ENCODE data around the gene SUCNR1. TPM values are rescaled to one million over a fixed set of nuclear protein-coding genes. Genes with fewer than 3 reads are reported as not detected.
"Not testable (repeated sequence)": the region's sequence is repeated elsewhere in the genome, so short reads cannot be mapped to it uniquely, and the experiment has no call there.

SUCNR1 gene
- total RNA-seq, 4 donors from 2014 or later: 0.10 to 0.20 TPM; not detected in 2

DNA sequence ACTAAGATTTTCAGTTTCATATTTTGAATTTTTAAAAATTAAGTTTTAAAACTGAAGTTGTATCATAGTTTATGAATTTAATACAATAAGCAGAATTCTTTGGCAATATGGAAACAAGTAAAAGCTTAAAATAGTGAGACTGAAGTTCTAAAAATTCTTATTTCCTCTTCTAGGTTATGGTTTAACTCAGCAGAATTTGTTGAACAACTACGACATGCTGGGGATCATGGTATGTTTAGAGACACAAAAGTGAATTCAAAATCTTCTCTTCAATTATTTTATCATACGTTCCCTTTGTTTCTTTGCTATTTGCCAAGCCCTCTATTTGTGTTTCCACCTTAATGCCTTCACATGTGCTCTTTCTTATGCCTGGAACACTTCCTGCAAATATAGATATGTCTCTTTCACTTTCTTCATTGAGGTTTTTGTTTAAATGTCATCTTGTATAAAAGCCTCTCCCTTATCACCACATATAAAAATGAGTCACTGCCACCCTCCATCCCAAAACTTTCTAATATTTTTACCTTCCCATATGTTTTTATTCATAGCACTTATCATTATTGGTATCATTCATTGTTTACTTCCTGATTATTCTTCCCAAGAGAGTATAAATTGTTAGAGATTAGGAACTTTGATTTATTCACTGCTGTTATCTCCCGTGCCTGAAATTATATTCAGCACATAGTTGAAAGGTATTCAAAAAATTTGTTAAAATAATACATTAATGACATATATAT lies 6.4 kb downstream of the SUCNR1 start:
- Histone ChIP-seq H3K9me3 (no peaks in the 10 kb centered on the region), H3K36me3 (no peaks in the 10 kb centered on the region), H3K4me1 (no peaks in the 10 kb centered on the region), H3K4me3 (no peak overlapping the region), H3K27me3 (no peaks in the 10 kb centered on the region), H3K27ac (no peak overlapping the region)
- TF ChIP-seq POLR2A (IDR thresholded peaks at IDR 0.05): no peak
- TF ChIP-seq, protein P1, sequence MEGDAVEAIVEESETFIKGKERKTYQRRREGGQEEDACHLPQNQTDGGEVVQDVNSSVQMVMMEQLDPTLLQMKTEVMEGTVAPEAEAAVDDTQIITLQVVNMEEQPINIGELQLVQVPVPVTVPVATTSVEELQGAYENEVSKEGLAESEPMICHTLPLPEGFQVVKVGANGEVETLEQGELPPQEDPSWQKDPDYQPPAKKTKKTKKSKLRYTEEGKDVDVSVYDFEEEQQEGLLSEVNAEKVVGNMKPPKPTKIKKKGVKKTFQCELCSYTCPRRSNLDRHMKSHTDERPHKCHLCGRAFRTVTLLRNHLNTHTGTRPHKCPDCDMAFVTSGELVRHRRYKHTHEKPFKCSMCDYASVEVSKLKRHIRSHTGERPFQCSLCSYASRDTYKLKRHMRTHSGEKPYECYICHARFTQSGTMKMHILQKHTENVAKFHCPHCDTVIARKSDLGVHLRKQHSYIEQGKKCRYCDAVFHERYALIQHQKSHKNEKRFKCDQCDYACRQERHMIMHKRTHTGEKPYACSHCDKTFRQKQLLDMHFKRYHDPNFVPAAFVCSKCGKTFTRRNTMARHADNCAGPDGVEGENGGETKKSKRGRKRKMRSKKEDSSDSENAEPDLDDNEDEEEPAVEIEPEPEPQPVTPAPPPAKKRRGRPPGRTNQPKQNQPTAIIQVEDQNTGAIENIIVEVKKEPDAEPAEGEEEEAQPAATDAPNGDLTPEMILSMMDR (IDR thresholded peaks at IDR 0.05 in 4 of 5, conservative IDR thresholded peaks at IDR 0.05 in 1 of 5): no peak
- DNase-seq: no peak
- ATAC-seq: no peak
- intact Hi-C loops (cut with DNase I; ENCODE audit: low total_unique reads): no loop called here
- in situ Hi-C loops (cut with MboI; ENCODE audit: low sequenced_read_pairs in 4 of 4): no loop called here

DNA sequence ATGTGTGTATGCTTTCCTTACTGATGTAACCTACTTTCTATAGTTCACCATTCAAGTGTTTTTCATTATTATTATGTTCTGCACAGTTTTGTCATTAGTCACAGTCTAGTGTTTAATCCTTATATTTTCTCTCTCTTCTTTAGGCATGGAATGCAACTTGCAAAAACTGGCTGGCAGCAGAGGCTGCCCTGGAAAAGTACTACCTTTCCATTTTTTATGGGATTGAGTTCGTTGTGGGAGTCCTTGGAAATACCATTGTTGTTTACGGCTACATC lies 6.9 kb downstream of the SUCNR1 start:
- no peaks in the 10 kb centered on the region for H3K9me3 ChIP-seq
- no peaks in the 10 kb centered on the region for H3K4me1 ChIP-seq
- ATAC-seq (no peak), DNase-seq (no peak)
- H3K27ac ChIP-seq: no peak overlapping the region
- in situ Hi-C loops (cut with MboI; ENCODE audit: low sequenced_read_pairs in 4 of 4) (no loop called here), intact Hi-C loops (cut with DNase I; ENCODE audit: low total_unique reads) (no loop called here)
- no peaks in the 10 kb centered on the region for H3K27me3 ChIP-seq
- no peak for TF ChIP-seq POLR2A (IDR thresholded peaks at IDR 0.05)
- TF ChIP-seq, protein P1 (IDR thresholded peaks at IDR 0.05 in 4 of 5, conservative IDR thresholded peaks at IDR 0.05 in 1 of 5): no peak
- no peak overlapping the region for H3K4me3 ChIP-seq
- no peaks in the 10 kb centered on the region for H3K36me3 ChIP-seq

DNA sequence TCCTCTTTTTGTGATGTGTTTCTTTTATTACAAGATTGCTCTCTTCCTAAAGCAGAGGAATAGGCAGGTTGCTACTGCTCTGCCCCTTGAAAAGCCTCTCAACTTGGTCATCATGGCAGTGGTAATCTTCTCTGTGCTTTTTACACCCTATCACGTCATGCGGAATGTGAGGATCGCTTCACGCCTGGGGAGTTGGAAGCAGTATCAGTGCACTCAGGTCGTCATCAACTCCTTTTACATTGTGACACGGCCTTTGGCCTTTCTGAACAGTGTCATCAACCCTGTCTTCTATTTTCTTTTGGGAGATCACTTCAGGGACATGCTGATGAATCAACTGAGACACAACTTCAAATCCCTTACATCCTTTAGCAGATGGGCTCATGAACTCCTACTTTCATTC lies 7.7 kb downstream of the SUCNR1 start:
- H3K36me3 ChIP-seq: no peaks in the 10 kb centered on the region
- H3K9me3 ChIP-seq: no peaks in the 10 kb centered on the region
- no peaks in the 10 kb centered on the region for H3K4me1 ChIP-seq
- no peaks in the 10 kb centered on the region for H3K27me3 ChIP-seq
- no peak overlapping the region for H3K4me3 ChIP-seq
- intact Hi-C loops (cut with DNase I; ENCODE audit: low total_unique reads) (no loop called here), in situ Hi-C loops (cut with MboI; ENCODE audit: low sequenced_read_pairs in 4 of 4) (no loop called here)
- ATAC-seq (no peak), DNase-seq (no peak)
- TF ChIP-seq, protein P1 (IDR thresholded peaks at IDR 0.05 in 4 of 5, conservative IDR thresholded peaks at IDR 0.05 in 1 of 5): no peak
- TF ChIP-seq POLR2A (IDR thresholded peaks at IDR 0.05): no peak
- no peak overlapping the region for H3K27ac ChIP-seq

DNA sequence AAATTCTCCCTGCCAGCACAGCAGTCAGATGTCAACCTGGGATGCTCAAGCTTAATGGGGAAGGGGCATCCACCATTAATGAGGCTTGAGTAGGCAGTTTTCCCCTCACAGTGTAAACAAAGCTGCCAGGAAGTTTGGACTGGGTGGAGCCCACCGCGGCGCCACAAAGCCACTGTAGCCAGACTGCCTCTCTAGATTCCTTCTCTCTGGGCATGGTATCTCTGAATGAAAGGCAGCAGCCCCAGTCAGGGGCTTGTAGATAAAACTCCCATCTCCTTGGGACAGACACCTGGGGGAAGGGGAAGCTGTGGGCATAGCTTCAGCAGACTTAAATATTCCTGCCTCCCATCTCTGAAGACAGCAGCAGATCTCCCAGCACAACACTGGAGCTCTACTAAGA lies 12.0 kb downstream of the SUCNR1 start:
- H3K4me3 ChIP-seq; H3K9me3 ChIP-seq; in situ Hi-C loops (cut with MboI; ENCODE audit: low sequenced_read_pairs in 4 of 4); H3K4me1 ChIP-seq; H3K27ac ChIP-seq; ATAC-seq; H3K36me3 ChIP-seq; intact Hi-C loops (cut with DNase I; ENCODE audit: low total_unique reads); DNase-seq; H3K27me3 ChIP-seq: not testable (repeated sequence)

DNA sequence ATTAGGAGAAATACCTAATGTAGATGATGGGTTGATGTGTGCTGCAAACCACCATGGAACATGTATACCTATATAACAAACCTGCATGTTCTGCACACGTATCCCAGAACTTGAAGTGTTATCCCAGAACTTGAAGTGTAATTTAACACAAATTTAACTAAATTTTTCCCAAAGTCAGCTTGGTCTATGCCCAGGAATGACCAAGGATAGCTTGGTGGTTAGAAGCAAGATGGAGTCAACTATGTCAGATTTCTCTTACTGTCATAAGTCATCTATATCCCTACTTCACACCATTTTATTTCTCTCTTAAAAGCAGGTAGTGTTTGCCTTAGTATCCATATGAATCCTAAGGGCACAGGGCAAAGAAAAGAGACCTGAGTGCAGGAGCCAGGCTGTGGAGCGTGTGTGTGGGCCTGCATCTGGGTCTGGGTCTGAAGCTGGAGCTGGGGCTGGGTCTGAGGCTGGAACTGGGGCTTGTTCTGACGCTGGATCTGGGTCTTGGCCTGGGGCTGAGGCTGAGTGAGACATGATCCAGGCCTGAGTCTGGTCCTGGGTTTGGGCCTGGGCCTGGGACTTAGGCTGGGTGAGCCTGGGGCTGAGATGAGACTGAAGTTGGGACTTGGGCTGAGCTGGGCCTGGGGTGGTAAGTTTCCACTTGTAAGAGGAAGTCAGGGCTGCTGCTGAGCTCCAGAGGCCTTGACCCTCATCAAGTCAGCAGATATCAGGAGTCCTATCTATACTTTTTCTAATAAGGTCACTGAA lies 14.2 kb downstream of the SUCNR1 start:
- H3K4me3 ChIP-seq; H3K36me3 ChIP-seq; in situ Hi-C loops (cut with MboI; ENCODE audit: low sequenced_read_pairs in 4 of 4); DNase-seq; H3K27me3 ChIP-seq; H3K9me3 ChIP-seq; H3K4me1 ChIP-seq; H3K27ac ChIP-seq; intact Hi-C loops (cut with DNase I; ENCODE audit: low total_unique reads); ATAC-seq: not testable (repeated sequence)
